ENCODE measurements around the gene PIF1.

GRCh38 chr15:64806509-64806908 is 18.9 kb downstream of the PIF1 start:
- TF ChIP-seq CTCF (IDR thresholded peaks at IDR 0.05; ENCODE audit: poor library complexity, severe bottlenecking) (no peak), POLR2AphosphoS5 (IDR thresholded peaks at IDR 0.05) (no peak), EZH2 (IDR thresholded peaks at IDR 0.05; ENCODE audit: borderline replicate concordance, insufficient read depth, low read length, poor library complexity, severe bottlenecking) (no peak), EP300 (conservative IDR thresholded peaks at IDR 0.05; ENCODE audit: poor library complexity, severe bottlenecking) (no peak), RAD21 (conservative IDR thresholded peaks at IDR 0.05) (no peak), REST (IDR thresholded peaks at IDR 0.05; ENCODE audit: borderline replicate concordance) (no peak), MXI1 (conservative IDR thresholded peaks at IDR 0.05; ENCODE audit: poor library complexity, severe bottlenecking) (no peak), SMC3 (conservative IDR thresholded peaks at IDR 0.05; ENCODE audit: poor library complexity) (no peak), TAF1 (IDR thresholded peaks at IDR 0.05; ENCODE audit: low read depth) (no peak)

Data from neural cell (in vitro differentiated cells).